Kidney epithelial cell (primary cell): ENCODE data around the gene ARMH2. TPM values are rescaled to one million over a fixed set of nuclear protein-coding genes. Genes with fewer than 3 reads are reported as not detected.

Experiments used
- DNase-seq: peaks from one replicate; pipeline ENCODE4 v3.0.0-alpha.2; 2010; ENCODE audit warnings: low read depth
- H3K27me3 ChIP-seq: 2 replicates; pipeline ENCODE4 v1.6.0; 2011; ENCODE audit warnings: low read length; ENCODE audit not compliant: control insufficient read depth, insufficient read depth
- H3K36me3 ChIP-seq: 2 replicates; pipeline ENCODE4 v1.5.1; 2011; ENCODE audit warnings: low read length; ENCODE audit not compliant: control insufficient read depth, insufficient read depth
- H3K4me3 ChIP-seq: 2 replicates; pipeline ENCODE4 v1.5.1; 2011; ENCODE audit warnings: low read depth, mild to moderate bottlenecking, control low read depth, low read length
- CTCF ChIP-seq: IDR thresholded peaks from 2 replicates; pipeline ENCODE4 v1.5.1; 2011; ENCODE audit warnings: mild to moderate bottlenecking, moderate library complexity, low read length, control low read depth, inconsistent platforms; ENCODE audit not compliant: insufficient read depth, poor library complexity, severe bottlenecking
- total RNA-seq: library from RNA; depleted of rRNA; stranded (reverse); fragments of >200 nt; gene quantifications from 2 replicates; pipeline ENCODE4 v1.2.3, GENCODE V29; 2015

The ARMH2 gene
- total RNA-seq, 1 donor from 2014 or later = not detected

DNA sequence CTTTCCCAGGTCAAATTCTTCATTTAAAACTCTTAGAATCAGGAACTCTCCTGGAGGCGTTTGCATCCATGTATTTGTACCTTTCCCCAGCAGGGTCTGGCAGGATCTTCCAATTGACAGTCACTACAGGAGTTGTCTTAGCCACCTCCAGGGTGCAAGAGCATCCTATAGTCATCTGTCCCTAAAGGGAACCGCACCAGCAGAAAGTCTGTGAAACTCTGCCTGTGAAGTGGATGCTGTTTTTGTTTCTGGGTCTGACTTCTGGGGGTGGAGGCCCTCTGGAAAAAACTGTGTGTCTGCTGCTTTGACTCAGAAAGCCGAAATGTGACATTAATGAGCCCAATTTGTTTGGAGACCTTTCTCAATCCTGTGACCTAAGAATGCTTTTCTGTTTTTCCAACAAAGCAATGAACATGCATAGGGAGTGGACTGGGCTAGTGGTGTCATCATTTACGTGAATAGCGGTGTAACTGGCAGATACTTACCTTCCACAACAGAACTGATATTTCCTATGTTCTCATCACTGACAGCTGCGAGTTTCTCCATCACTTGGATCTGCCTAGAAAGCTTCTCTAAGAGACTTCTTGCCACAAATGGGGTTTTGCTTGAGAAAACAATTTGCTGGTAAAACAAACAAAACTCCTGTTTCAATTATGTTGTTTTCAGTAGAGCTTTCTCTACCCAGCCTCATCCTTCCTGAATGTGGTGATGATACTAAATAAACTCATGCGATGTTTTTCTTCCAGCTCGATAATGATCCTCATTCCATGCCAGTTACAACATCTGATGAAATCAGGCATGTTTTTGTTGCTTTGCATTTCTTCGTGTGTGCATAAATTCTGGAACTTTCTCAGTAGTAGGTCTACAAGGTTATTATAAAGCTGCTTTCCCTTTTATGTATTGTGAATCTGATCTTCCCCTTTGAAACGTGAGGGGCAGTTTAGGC lies 33.3 kb upstream of the ARMH2 start:
- H3K4me3 ChIP-seq = no peak overlapping the region
- no peaks in the 10 kb centered on the region for H3K36me3 ChIP-seq
- no peak for DNase-seq
- no peaks in the 10 kb centered on the region for H3K27me3 ChIP-seq
- TF ChIP-seq CTCF = no peak

GRCh38 chr6:24829657-24830056 lies 30.9 kb upstream of the ARMH2 start:
- no peaks in the 10 kb centered on the region for H3K27me3 ChIP-seq
- no peak overlapping the region for H3K4me3 ChIP-seq

GRCh38 chr6:24827970-24828369 lies 29.3 kb upstream of the ARMH2 start:
- TF ChIP-seq CTCF = no peak
- H3K27me3 ChIP-seq = no peaks in the 10 kb centered on the region
- no peaks in the 10 kb centered on the region for H3K36me3 ChIP-seq
- DNase-seq = no peak
- no peak overlapping the region for H3K4me3 ChIP-seq

More at GRCh38 chr6:24829657-24830056, 30.9 kb upstream of the ARMH2 start:
- no peak for TF ChIP-seq CTCF
- no peaks in the 10 kb centered on the region for H3K36me3 ChIP-seq
- DNase-seq = no peak

GRCh38 chr6:24827162-24827561 lies 28.4 kb upstream of the ARMH2 start:
- Histone ChIP-seq H3K36me3 (no peaks in the 10 kb centered on the region), H3K4me3 (no peak overlapping the region), H3K27me3 (no peaks in the 10 kb centered on the region)
- no peak for DNase-seq
- TF ChIP-seq CTCF = no peak

DNA sequence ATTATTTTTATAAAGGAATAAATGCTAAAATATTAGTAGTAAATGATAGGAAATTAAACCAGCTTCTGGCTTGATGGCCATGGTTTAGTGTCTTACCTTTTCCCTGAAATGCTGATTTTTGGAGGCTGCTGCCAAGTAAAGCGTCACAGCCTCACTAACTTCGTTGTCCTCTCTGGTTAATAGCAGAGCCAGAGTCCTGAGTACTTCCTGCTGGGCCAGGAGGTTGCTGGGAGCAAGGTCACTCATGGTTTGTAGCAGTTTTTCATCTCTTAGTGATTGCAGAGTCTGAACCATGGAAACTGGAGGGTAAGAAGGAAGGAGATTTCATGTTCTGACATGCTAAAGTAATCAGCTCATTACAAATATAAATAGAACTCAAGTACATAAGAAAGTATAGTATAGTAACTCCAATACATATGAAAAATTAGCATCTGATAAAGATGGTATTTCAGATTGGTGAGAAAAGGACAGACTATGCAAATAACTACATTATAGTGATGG lies 26.5 kb upstream of the ARMH2 start:
- no peak for DNase-seq
- no peaks in the 10 kb centered on the region for H3K36me3 ChIP-seq
- no peaks in the 10 kb centered on the region for H3K27me3 ChIP-seq
- no peak overlapping the region for H3K4me3 ChIP-seq
- no peak for TF ChIP-seq CTCF
